Omental fat pad (tissue), 4 donors: ENCODE measurements around the gene GPR137B. TPM values are rescaled to one million over a fixed set of nuclear protein-coding genes. Genes with fewer than 3 reads are reported as not detected.

Experiments
- ATAC-seq: fragments of 150-250 bp; one replicate; pipeline ENCODE4 v1.9.1; 2016; ENCODE audit warnings: mild to moderate bottlenecking, moderate library complexity; ENCODE audit not compliant: low FRiP score
- DNase-seq: peaks from one replicate; pipeline ENCODE4 v3.0.0-alpha.2; 2019; ENCODE audit warnings: low spot score
- CTCF ChIP-seq, 3 donors: fragments of 450-650 bp; IDR thresholded peaks; one replicate each; pipeline ENCODE4 v1.5.1; 2016 to 2017; ENCODE audit warnings: antibody characterized with exemption in 3 of 3, mild to moderate bottlenecking in 3 of 3, moderate library complexity in 2 of 3
- total RNA-seq, 4 donors: library from RNA; depleted of rRNA; stranded (reverse); fragments of >200 nt; gene quantifications; one replicate each; pipeline ENCODE4 v1.1.0, GENCODE V29; 2016

The GPR137B gene
- total RNA-seq, 4 donors from 2014 or later, result 13.7 to 37.7 (median 26.0) TPM

DNA sequence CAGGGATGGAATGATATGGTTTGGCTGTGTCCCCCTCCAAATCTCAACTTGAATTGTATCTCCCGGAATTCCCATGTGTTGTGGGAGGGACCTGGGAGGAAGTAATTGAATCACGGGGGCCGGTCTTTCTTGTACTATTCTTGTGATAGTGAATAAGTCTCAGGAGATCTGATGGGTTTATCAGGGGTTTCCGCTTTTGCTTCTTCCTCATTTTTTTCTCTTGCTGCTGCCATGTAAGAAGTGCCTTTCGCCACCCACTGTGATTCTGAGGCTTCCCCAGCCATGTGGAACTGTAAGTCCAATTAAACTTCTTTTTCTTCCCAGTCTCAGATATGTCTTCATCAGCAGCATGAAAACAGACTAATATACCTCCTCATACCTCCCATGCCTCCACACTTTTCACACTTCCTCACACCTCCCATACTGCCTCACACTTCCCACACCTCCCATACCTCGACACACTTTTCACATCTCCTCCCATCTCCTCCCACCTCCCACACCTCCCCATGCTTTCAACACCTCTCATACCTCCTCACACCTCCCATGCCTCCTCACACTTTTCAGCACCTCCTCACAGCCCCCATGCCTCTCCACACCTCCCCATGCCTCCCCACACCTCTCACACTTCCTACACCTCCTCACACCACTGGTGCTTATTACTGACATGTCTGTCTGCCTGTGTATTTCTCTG is 21.3 kb downstream of the GPR137B start:
- no peak for DNase-seq

DNA sequence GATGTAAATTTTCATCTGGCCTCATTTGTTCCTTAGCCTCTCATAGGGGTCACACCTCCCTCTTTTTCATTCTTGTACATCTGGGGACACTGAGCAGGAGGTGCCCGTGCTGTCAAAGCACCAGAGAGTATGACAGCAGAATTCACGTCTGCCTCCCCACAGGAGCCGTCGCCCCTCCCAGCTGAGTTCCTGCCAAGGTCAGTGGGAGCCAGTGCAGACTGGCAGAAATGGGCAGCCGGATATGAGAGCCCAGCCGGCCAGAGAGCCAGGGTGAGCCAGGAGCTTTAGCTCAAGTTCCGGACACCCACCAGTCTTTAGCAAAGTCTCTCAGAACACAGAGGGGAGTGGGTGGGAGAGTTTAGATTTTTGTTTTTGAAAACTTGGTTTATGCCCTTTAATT is 21.9 kb downstream of the GPR137B start:
- TF ChIP-seq CTCF (IDR thresholded peaks at IDR 0.05), result no peak
- no peak for ATAC-seq
- DNase-seq, result no peak

More for the DNA sequence above, 21.3 kb downstream of the GPR137B start:
- no peak for TF ChIP-seq CTCF (IDR thresholded peaks at IDR 0.05)
- ATAC-seq, result no peak

- ATAC-seq (no peak), DNase-seq (no peak)
- TF ChIP-seq CTCF (IDR thresholded peaks at IDR 0.05), result no peak
Measured at GRCh38 chr1:236165238-236165981, 23.1 kb downstream of the GPR137B start.

- no peak for TF ChIP-seq CTCF (IDR thresholded peaks at IDR 0.05)
- DNase-seq (no peak), ATAC-seq (no peak)
Measured at GRCh38 chr1:236166041-236166440, 23.7 kb downstream of the GPR137B start.

DNA sequence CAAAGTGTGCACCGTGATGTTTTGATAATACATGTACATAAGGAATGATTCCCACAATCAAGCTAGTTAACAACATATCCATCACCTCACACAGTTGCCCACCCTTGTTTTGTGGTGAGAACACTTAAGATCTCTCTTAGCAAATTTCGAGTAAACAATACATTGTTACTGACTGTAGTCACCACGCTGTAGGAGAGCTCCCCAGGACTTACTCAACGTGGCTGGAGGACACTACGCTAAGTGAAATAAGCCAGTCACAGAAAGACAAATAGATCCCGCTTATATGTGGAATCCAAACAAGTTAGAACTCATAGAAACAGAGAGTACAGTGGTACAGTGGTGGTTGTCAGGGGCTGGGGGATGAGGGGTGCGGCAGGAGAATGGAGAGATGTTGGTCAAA is 24.8 kb downstream of the GPR137B start:
- no peak for TF ChIP-seq CTCF (IDR thresholded peaks at IDR 0.05)
- DNase-seq, result no peak
- no peak for ATAC-seq

GRCh38 chr1:236167578-236167977 is 25.2 kb downstream of the GPR137B start:
- no peak for ATAC-seq

More at GRCh38 chr1:236167578-236167977, 25.2 kb downstream of the GPR137B start:
- no peak for TF ChIP-seq CTCF (IDR thresholded peaks at IDR 0.05)
- no peak for DNase-seq
